ENCODE results near the gene ZEB2. TPM values are rescaled to one million over a fixed set of nuclear protein-coding genes. Genes with fewer than 3 reads are reported as not detected.

The ZEB2 gene
- total and polyA plus RNA-seq, 10 of the 15 experiments (the other 5 are each of a cell fraction or from before 2014, with no cell fraction given): 0.14 to 3.2 (median 0.84) TPM

DNA sequence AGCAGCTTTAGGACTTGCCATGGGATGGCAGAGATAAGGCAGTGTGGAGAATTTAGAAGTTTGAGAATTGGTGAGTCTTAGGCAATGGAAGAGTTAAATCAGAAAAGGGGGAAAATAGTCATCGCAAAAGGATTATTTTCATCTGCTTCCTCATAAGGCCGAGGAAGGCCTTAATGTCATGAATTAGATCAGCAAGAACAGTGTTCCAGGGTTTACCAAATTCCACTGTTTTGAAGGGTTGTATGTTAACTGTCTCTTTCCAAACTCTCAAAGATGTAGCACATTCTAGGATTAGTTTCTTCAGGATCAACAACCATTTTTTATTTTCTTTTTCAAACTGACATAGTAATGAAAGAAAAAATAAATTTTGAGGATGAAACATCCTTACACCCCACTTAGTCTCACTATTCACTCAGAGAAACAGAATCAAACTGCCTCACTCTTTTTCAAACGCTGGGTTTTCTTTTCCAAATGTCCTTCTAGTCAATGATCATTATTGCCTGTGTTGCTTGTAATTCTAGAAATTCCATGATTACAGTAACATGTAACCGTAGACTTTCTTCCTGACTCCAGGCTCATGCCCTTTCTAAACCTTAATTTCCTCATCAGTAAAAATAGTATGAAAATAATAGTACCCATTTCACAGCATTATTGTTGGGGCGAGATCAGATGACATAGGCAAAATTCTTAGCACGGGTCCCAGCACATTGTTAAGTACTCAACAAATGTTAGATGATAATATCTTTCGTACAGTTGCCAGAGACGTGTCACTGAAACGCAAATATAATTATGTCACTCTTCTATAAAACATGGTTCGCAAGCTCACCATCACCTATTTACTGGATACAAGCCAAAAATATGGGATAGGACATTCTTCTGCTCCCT lies 23.6 kb downstream of the ZEB2 start:
- H3K9me3 ChIP-seq (replicated peaks; ENCODE audit: control insufficient read depth, insufficient read depth, low read length): no peaks in the 10 kb centered on the region; the same call in 2 of the 3 replicates
- no peaks in the 10 kb centered on the region for H3K4me1 ChIP-seq (ENCODE audit: control insufficient read depth, insufficient read depth, low read length)
- FAIRE-seq (no peak), ATAC-seq (no peak), DNase-seq (ENCODE audit: low read depth, low spot score) (no peak)
- no peaks in the 10 kb centered on the region for H3K36me3 ChIP-seq (ENCODE audit: control insufficient read depth in 2 of 2, insufficient read depth in 2 of 2, low read length in 1 of 2)
- 58% methylated on average over 10 of the region's 10 CpGs for WGBS (ENCODE audit: insufficient coverage, insufficient replicate concordance, low lambda C conversion rate, missing lambda C conversion rate)
- intact Hi-C loops (cut with micrococcal nuclease; ENCODE audit: unreplicated experiment): no loop called here
- no peak overlapping the region for H2AFZ ChIP-seq (ENCODE audit: control insufficient read depth, low read depth, low read length)
- SMC1A ChIA-PET (ENCODE audit: uncharacterized antibody, unreplicated experiment): no interaction called here
- CTCF ChIA-PET: no interaction called here
- TF ChIP-seq SMAD5 (IDR thresholded peaks at IDR 0.05; ENCODE audit: low read depth): no peak
- TF ChIP-seq, protein P1, sequence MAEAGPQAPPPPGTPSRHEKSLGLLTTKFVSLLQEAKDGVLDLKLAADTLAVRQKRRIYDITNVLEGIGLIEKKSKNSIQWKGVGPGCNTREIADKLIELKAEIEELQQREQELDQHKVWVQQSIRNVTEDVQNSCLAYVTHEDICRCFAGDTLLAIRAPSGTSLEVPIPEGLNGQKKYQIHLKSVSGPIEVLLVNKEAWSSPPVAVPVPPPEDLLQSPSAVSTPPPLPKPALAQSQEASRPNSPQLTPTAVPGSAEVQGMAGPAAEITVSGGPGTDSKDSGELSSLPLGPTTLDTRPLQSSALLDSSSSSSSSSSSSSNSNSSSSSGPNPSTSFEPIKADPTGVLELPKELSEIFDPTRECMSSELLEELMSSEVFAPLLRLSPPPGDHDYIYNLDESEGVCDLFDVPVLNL (IDR thresholded peaks at IDR 0.05; ENCODE audit: low read depth, low read length): no peak
- no peak for TF ChIP-seq SIN3A (IDR thresholded peaks at IDR 0.05; ENCODE audit: low read depth, low read length)
- no peak for TF ChIP-seq JUNB (IDR thresholded peaks at IDR 0.05)
- no peak for TF ChIP-seq GABPA (IDR thresholded peaks at IDR 0.05; ENCODE audit: low read depth)
- no peak for TF ChIP-seq ZNF207 (IDR thresholded peaks at IDR 0.05; ENCODE audit: borderline replicate concordance)
- no peak for TF ChIP-seq RAD21 (IDR thresholded peaks at IDR 0.05; ENCODE audit: insufficient read depth, low read depth, low read length)
- no peak for TF ChIP-seq BACH1 (IDR thresholded peaks at IDR 0.05; ENCODE audit: borderline replicate concordance)
- TF ChIP-seq IKZF2 (IDR thresholded peaks at IDR 0.05): no peak
- no peak for TF ChIP-seq RELA (IDR thresholded peaks at IDR 0.05; ENCODE audit: borderline replicate concordance, partially characterized antibody)
- no peak for TF ChIP-seq IRF4 (IDR thresholded peaks at IDR 0.05; ENCODE audit: low read depth, low read length)
- TF ChIP-seq MYB (IDR thresholded peaks at IDR 0.05; ENCODE audit: borderline replicate concordance, low read depth, low read length): no peak
- no peak for TF ChIP-seq NFIC (IDR thresholded peaks at IDR 0.05; ENCODE audit: low read depth, low read length)
- TF ChIP-seq STAT3 (IDR thresholded peaks at IDR 0.05; ENCODE audit: low read depth, low read length): no peak
- no peak for TF ChIP-seq CEBPB (IDR thresholded peaks at IDR 0.05; ENCODE audit: borderline replicate concordance in 1 of 2, low read depth in 2 of 2, low read length in 2 of 2)
- TF ChIP-seq, protein P2, sequence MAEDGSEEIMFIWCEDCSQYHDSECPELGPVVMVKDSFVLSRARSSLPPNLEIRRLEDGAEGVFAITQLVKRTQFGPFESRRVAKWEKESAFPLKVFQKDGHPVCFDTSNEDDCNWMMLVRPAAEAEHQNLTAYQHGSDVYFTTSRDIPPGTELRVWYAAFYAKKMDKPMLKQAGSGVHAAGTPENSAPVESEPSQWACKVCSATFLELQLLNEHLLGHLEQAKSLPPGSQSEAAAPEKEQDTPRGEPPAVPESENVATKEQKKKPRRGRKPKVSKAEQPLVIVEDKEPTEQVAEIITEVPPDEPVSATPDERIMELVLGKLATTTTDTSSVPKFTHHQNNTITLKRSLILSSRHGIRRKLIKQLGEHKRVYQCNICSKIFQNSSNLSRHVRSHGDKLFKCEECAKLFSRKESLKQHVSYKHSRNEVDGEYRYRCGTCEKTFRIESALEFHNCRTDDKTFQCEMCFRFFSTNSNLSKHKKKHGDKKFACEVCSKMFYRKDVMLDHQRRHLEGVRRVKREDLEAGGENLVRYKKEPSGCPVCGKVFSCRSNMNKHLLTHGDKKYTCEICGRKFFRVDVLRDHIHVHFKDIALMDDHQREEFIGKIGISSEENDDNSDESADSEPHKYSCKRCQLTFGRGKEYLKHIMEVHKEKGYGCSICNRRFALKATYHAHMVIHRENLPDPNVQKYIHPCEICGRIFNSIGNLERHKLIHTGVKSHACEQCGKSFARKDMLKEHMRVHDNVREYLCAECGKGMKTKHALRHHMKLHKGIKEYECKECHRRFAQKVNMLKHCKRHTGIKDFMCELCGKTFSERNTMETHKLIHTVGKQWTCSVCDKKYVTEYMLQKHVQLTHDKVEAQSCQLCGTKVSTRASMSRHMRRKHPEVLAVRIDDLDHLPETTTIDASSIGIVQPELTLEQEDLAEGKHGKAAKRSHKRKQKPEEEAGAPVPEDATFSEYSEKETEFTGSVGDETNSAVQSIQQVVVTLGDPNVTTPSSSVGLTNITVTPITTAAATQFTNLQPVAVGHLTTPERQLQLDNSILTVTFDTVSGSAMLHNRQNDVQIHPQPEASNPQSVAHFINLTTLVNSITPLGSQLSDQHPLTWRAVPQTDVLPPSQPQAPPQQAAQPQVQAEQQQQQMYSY (CRISPR knock-in tag; IDR thresholded peaks at IDR 0.05): no peak
- TF ChIP-seq MTA3 (IDR thresholded peaks at IDR 0.05; ENCODE audit: borderline replicate concordance, low read length): no peak
- TF ChIP-seq ZNF384 (IDR thresholded peaks at IDR 0.05; ENCODE audit: borderline replicate concordance, low read depth, low read length): no peak
- no peak overlapping the region for H3K9ac ChIP-seq (ENCODE audit: control insufficient read depth, insufficient read depth, low read length)
- POLR2A ChIA-PET: no interaction called here
- no peaks in the 10 kb centered on the region for H4K20me1 ChIP-seq (ENCODE audit: control insufficient read depth, insufficient read depth)
- BruUV-seq (replicated peaks): no TSS peak
- RAD21 ChIA-PET (ENCODE audit: unreplicated experiment): no interaction called here
- H3K79me2 ChIP-seq (ENCODE audit: control insufficient read depth, insufficient read depth, low read length): no peaks in the 10 kb centered on the region
- no peak overlapping the region for H3K4me2 ChIP-seq (ENCODE audit: control insufficient read depth, insufficient read depth)
- H3K4me3 ChIP-seq: no peak overlapping the region
- H3K27ac ChIP-seq (ENCODE audit: control insufficient read depth, insufficient read depth): no peak overlapping the region
- in situ Hi-C loops (cut with MboI): no loop called here
- peaks cover 0 to 3% of the 10 kb centered on the region in 2 experiments; a peak in 2 of 4 replicates for H3K27me3 ChIP-seq (replicated peaks in 1 of 2; ENCODE audit: control insufficient read depth in 2 of 2, insufficient read depth in 2 of 2, low read length in 1 of 2)

Measured in GM12878 (cell line).